Mammary epithelial cell (primary cell): ENCODE results near the gene IMPG2.

Experiments
- EZH2 ChIP-seq: IDR thresholded peaks from 2 replicates; pipeline ENCODE4 v1.6.1; 2012; ENCODE audit warnings: low read length, inconsistent platforms, borderline replicate concordance
- TF ChIP-seq, protein P1 (sequence below), 2 donors: IDR thresholded peaks in 1 of 2; conservative IDR thresholded peaks in 1 of 2; 2 replicates each; pipeline ENCODE4 v1.5.1; 2011 to 2012; ENCODE audit warnings: inconsistent platforms in 2 of 2, low read length in 2 of 2, mild to moderate bottlenecking in 2 of 2, control low read depth in 1 of 2, low read depth in 1 of 2; ENCODE audit not compliant: insufficient read depth in 1 of 2; ENCODE audit errors: extremely low read depth in 1 of 2

DNA sequence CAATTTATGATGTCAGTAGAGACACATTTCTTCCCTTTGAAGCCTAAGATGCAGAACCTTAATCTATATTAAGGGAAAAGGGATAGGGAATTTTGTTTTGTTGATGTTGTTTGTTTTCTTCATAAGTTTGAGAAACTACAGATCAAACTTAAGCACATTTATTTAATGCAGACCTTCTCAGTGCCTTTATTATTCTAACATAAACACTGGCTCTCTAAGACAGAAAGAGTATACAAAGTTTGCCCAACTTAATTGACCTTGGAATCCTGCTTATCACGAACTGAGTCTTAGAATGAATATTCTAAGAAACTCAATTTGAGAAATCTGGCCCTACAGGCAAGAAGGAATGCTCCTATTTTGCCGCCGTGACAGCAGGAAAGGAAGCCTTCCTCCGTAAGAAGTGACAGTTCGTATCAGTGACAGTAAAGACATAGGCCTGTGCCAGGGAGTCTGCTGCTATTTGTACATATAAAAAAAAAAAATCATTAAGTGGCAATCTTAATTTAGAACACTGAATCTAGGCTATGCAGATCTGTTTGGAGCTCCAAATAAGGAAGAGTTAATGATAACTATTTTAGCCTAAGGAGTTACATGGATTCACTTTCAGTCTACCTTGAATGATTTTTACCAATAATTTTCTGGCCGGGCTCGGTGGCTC, 8.8 kb upstream of the IMPG2 start:
- TF ChIP-seq, protein P1, sequence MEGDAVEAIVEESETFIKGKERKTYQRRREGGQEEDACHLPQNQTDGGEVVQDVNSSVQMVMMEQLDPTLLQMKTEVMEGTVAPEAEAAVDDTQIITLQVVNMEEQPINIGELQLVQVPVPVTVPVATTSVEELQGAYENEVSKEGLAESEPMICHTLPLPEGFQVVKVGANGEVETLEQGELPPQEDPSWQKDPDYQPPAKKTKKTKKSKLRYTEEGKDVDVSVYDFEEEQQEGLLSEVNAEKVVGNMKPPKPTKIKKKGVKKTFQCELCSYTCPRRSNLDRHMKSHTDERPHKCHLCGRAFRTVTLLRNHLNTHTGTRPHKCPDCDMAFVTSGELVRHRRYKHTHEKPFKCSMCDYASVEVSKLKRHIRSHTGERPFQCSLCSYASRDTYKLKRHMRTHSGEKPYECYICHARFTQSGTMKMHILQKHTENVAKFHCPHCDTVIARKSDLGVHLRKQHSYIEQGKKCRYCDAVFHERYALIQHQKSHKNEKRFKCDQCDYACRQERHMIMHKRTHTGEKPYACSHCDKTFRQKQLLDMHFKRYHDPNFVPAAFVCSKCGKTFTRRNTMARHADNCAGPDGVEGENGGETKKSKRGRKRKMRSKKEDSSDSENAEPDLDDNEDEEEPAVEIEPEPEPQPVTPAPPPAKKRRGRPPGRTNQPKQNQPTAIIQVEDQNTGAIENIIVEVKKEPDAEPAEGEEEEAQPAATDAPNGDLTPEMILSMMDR (conservative IDR thresholded peaks at IDR 0.05 in 1 of 2, IDR thresholded peaks at IDR 0.05 in 1 of 2; ENCODE audit: extremely low read depth in 1 of 2, insufficient read depth in 1 of 2, low read depth in 1 of 2, low read length in 2 of 2), result no peak
- TF ChIP-seq EZH2, result no peak
